ENCODE data around the gene CDC42BPG. TPM values are rescaled to one million over a fixed set of nuclear protein-coding genes. Genes with fewer than 3 reads are reported as not detected.

Gene CDC42BPG
- total RNA-seq, 1 experiment from 2014 or later = 4.1 TPM

- no peaks in the 10 kb centered on the region for H3K9me3 ChIP-seq (ENCODE audit: control insufficient read depth, insufficient read depth, low read depth, low read length)
- peaks cover 76% of the 10 kb centered on the region for H3K4me1 ChIP-seq (ENCODE audit: control insufficient read depth, insufficient read depth, low read length)
- no peaks in the 10 kb centered on the region for H3K27me3 ChIP-seq (ENCODE audit: control insufficient read depth, insufficient read depth, low read length)
- ChIA-PET CTCF (interaction anchor here (0.7 to 1.7 kb wide), 4 partner anchors 11 to 18 kb away, joined by 4 to 8 read pairs (median 6); no protein-coding TSS in a partner anchor), POLR2A (interaction anchor here (2.0 kb wide), 1 partner anchor 12 kb away, joined by 7 read pairs; no protein-coding TSS in a partner anchor)
- H3K27ac ChIP-seq (ENCODE audit: low read length) = peak overlapping the region; percentile 85
- H3K36me3 ChIP-seq (ENCODE audit: control insufficient read depth, insufficient read depth, low read length) = no peaks in the 10 kb centered on the region
- in situ Hi-C loops (cut with HindIII; ENCODE audit: low pct_unique_long_range_greater_than_20kb, low sequenced_read_pairs) = no loop called here
- TF ChIP-seq POLR2AphosphoS5 (IDR thresholded peaks at IDR 0.05; ENCODE audit: low read depth, low read length) (0 out of 2 replicates have a peak, but pooled peaks have one; percentile 7), TCF7L2 (IDR thresholded peaks at IDR 0.05; ENCODE audit: low read depth, low read length) (no peak)
- DNase-seq (ENCODE audit: low read depth, low spot score) = no peak
- 0 out of 4 replicates have a peak overlapping the region, but pooled peaks of 1 of the 2 experiments have one; percentile 17 for H3K4me3 ChIP-seq (ENCODE audit: low read depth in 2 of 2, low read length in 2 of 2)
- BruUV-seq (replicated peaks) = no TSS peak
- intact Hi-C loops (cut with micrococcal nuclease; ENCODE audit: unreplicated experiment) = no loop called here
- ATAC-seq = no peak
Observed at GRCh38 chr11:64865286-64866172, 21.1 kb upstream of the CDC42BPG start.

- H3K27ac ChIP-seq (ENCODE audit: low read length) = peak overlapping the region; percentile 85
- no peak for TF ChIP-seq CTCF (IDR thresholded peaks at IDR 0.05)
- TF ChIP-seq POLR2AphosphoS5 (IDR thresholded peaks at IDR 0.05; ENCODE audit: low read depth, low read length) = no peak
- TF ChIP-seq TCF7L2 (IDR thresholded peaks at IDR 0.05; ENCODE audit: low read depth, low read length) = no peak
- TF ChIP-seq REST (IDR thresholded peaks at IDR 0.05; ENCODE audit: insufficient read depth in 1 of 2, low read depth in 2 of 2, low read length in 1 of 2) = no peak
- no peak for TF ChIP-seq SIN3A (IDR thresholded peaks at IDR 0.05; ENCODE audit: borderline replicate concordance, insufficient read depth, low read depth, low read length)
- peaks cover 68% of the 10 kb centered on the region for H3K4me1 ChIP-seq (ENCODE audit: control insufficient read depth, insufficient read depth, low read length)
- no peak overlapping the region for H3K4me3 ChIP-seq (ENCODE audit: low read depth in 2 of 2, low read length in 2 of 2)
- DNase-seq (ENCODE audit: low read depth, low spot score) (no peak), ATAC-seq (peak; percentile 41)
- no peaks in the 10 kb centered on the region for H3K27me3 ChIP-seq (ENCODE audit: control insufficient read depth, insufficient read depth, low read length)
- CTCF ChIA-PET = interaction anchor here (0.7 to 1.7 kb wide), 4 partner anchors 11 to 17 kb away, joined by 4 to 8 read pairs (median 6); no protein-coding TSS in a partner anchor
- in situ Hi-C loops (cut with HindIII; ENCODE audit: low pct_unique_long_range_greater_than_20kb, low sequenced_read_pairs) (no loop called here), intact Hi-C loops (cut with micrococcal nuclease; ENCODE audit: unreplicated experiment) (no loop called here)
- no peaks in the 10 kb centered on the region for H3K36me3 ChIP-seq (ENCODE audit: control insufficient read depth, insufficient read depth, low read length)
- no peaks in the 10 kb centered on the region for H3K9me3 ChIP-seq (ENCODE audit: control insufficient read depth, insufficient read depth, low read depth, low read length)
- no TSS peak for BruUV-seq (replicated peaks)
- POLR2A ChIA-PET = interaction anchor here (1.3 kb wide), 1 partner anchor 29 kb away, joined by 3 read pairs; no protein-coding TSS in a partner anchor
Observed at GRCh38 chr11:64864473-64865285, 20.2 kb upstream of the CDC42BPG start.
